PC-3 (cell line): ENCODE data around the gene THUMPD3. TPM values are rescaled to one million over a fixed set of nuclear protein-coding genes. Genes with fewer than 3 reads are reported as not detected.

ENCODE experiments used
- ATAC-seq: fragments of 200-7000 bp; cut with Tn5 transposase; 2 replicates; pipeline ENCODE4 v1.9.1; 2020; ENCODE audit warnings: mild to moderate bottlenecking, moderate library complexity
- BruUV-seq: library from RNA; stranded (reverse); fragments of 400-500 nt; replicated peaks from 2 replicates; lab custom pipeline; 2021; lab: Mats Ljungman, UMichigan
- CTCF ChIA-PET: fragments of 300-600 bp; sonication (Branson Sonifier 250); formaldehyde crosslinking; loops from one replicate; lab custom pipeline; 2022; ENCODE audit warnings: antibody characterized with exemption; lab: Charles Lee
- POLR2A ChIA-PET: fragments of 300-600 bp; sonication (Branson Sonifier 250); formaldehyde crosslinking; loops from one replicate; lab custom pipeline; 2022; ENCODE audit warnings: antibody characterized with exemption; ENCODE audit not compliant: unreplicated experiment; lab: Charles Lee
- DNase-seq: peaks from one replicate; pipeline ENCODE4 v3.0.0-alpha.2; 2015
- H2AFZ ChIP-seq: fragments of 300-600 bp; sonication (generic); 2 replicates; pipeline ENCODE4 v1.6.0; 2016; ENCODE audit warnings: antibody characterized with exemption, low read length
- H3F3A ChIP-seq: fragments of 300-600 bp; sonication (generic); one replicate; pipeline ENCODE4 v1.6.0; 2017; ENCODE audit warnings: antibody characterized with exemption, low read length, control low read depth, mild to moderate bottlenecking; ENCODE audit not compliant: unreplicated experiment
- H3K27ac ChIP-seq: fragments of 300-600 bp; sonication (generic); 2 replicates; pipeline ENCODE4 v1.5.1; 2016; ENCODE audit warnings: mild to moderate bottlenecking, low read length
- H3K27me3 ChIP-seq: fragments of 300-600 bp; sonication (generic); 2 replicates; pipeline ENCODE4 v1.6.1; 2016; ENCODE audit warnings: low read length, mixed read lengths
- H3K36me3 ChIP-seq: fragments of 300-600 bp; sonication (generic); 2 replicates; pipeline ENCODE4 v1.6.1; 2016; ENCODE audit warnings: low read depth, mixed run types, low read length, mixed read lengths
- H3K4me1 ChIP-seq: fragments of 300-600 bp; sonication (generic); 2 replicates; pipeline ENCODE4 v1.5.1; 2016; ENCODE audit warnings: low read length; ENCODE audit not compliant: insufficient read depth
- H3K4me2 ChIP-seq: fragments of 300-600 bp; sonication (generic); 2 replicates; pipeline ENCODE4 v1.6.0; 2016; ENCODE audit warnings: low read length
- H3K4me3 ChIP-seq: fragments of 300-600 bp; sonication (generic); 2 replicates; pipeline ENCODE4 v1.5.1; 2016; ENCODE audit warnings: mild to moderate bottlenecking, low read length, mixed read lengths
- H3K79me2 ChIP-seq: fragments of 300-600 bp; sonication (generic); 2 replicates; pipeline ENCODE4 v1.6.1; 2017; ENCODE audit warnings: low read length, mixed read lengths
- H3K9ac ChIP-seq: fragments of 300-600 bp; sonication (generic); 2 replicates; pipeline ENCODE4 v1.6.0; 2016; ENCODE audit warnings: mild to moderate bottlenecking, low read length
- H3K9me2 ChIP-seq: fragments of 300-600 bp; sonication (generic); replicated peaks from 2 replicates; pipeline ENCODE4 v1.6.1; 2016; ENCODE audit warnings: mixed run types, low read length, mixed read lengths
- H3K9me3 ChIP-seq: fragments of 300-600 bp; sonication (generic); 2 replicates; pipeline ENCODE4 v1.6.1; 2016; ENCODE audit warnings: low read length, mixed read lengths
- H4K20me1 ChIP-seq: fragments of 300-600 bp; sonication (generic); 2 replicates; pipeline ENCODE4 v1.6.1; 2016; ENCODE audit warnings: low read length, mixed read lengths
- EZH2 ChIP-seq: fragments of 300-600 bp; sonication (generic); IDR thresholded peaks from one replicate; pipeline ENCODE4 v1.6.1; 2017; ENCODE audit warnings: antibody characterized with exemption, mild to moderate bottlenecking, low read length; ENCODE audit not compliant: unreplicated experiment
- EZH2phosphoT487 ChIP-seq: fragments of 300-600 bp; sonication (generic); IDR thresholded peaks from 2 replicates; pipeline ENCODE4 v1.6.1; 2018; ENCODE audit warnings: mild to moderate bottlenecking, antibody characterized with exemption, low read length, borderline replicate concordance
- intact Hi-C: fragments of 100-400 bp; cut with micrococcal nuclease; formaldehyde crosslinking; loops from 2 replicates; pipeline ENCODE4 v1.9.0; 2023
- total RNA-seq: library from RNA; depleted of rRNA; stranded (reverse); fragments of >200 nt; gene quantifications from 2 replicates; pipeline ENCODE4 v1.2.3, GENCODE V29; 2014
- TF ChIP-seq, protein P1 (sequence below): fragments of 300-600 bp; sonication (generic); conservative IDR thresholded peaks from 2 replicates; pipeline ENCODE4 v1.5.1; 2017; ENCODE audit warnings: antibody characterized with exemption, low read depth, mild to moderate bottlenecking, low read length

Gene THUMPD3
- total RNA-seq, 1 experiment from 2014 or later = 45.3 TPM

GRCh38 chr3:9396632-9397331 is 33.9 kb downstream of the THUMPD3 start:
- Histone ChIP-seq H3K79me2 (peaks cover 88% of the 10 kb centered on the region), H3K27me3 (no peaks in the 10 kb centered on the region), H3K27ac (peak overlapping the region; percentile 92), H3K9ac (peak overlapping the region; percentile 95), H3K4me1 (peaks cover 53% of the 10 kb centered on the region), H3K4me3 (peak overlapping the region; percentile 80), H3F3A (no peaks in the 10 kb centered on the region), H3K36me3 (peaks cover 39% of the 10 kb centered on the region), H3K9me2 (no peaks in the 10 kb centered on the region), H3K9me3 (no peaks in the 10 kb centered on the region), H4K20me1 (peaks cover 70% of the 10 kb centered on the region), H2AFZ (no peak overlapping the region), H3K4me2 (peak overlapping the region; percentile 91)
- ATAC-seq (peak; percentile 75), DNase-seq (peak; percentile 99)
- intact Hi-C loops = loop anchor here (2.0 kb wide), 3 partner anchors 34 to 432 kb away; partner anchors contain the start of gene THUMPD3
- TF ChIP-seq, protein P1, sequence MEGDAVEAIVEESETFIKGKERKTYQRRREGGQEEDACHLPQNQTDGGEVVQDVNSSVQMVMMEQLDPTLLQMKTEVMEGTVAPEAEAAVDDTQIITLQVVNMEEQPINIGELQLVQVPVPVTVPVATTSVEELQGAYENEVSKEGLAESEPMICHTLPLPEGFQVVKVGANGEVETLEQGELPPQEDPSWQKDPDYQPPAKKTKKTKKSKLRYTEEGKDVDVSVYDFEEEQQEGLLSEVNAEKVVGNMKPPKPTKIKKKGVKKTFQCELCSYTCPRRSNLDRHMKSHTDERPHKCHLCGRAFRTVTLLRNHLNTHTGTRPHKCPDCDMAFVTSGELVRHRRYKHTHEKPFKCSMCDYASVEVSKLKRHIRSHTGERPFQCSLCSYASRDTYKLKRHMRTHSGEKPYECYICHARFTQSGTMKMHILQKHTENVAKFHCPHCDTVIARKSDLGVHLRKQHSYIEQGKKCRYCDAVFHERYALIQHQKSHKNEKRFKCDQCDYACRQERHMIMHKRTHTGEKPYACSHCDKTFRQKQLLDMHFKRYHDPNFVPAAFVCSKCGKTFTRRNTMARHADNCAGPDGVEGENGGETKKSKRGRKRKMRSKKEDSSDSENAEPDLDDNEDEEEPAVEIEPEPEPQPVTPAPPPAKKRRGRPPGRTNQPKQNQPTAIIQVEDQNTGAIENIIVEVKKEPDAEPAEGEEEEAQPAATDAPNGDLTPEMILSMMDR = no peak
- TF ChIP-seq EZH2 (no peak), EZH2phosphoT487 (no peak)
- POLR2A ChIA-PET = interaction anchor here (0.6 to 2.3 kb wide), 9 partner anchors 24 to 432 kb away, joined by 3 to 50 read pairs (median 4); partner anchors contain the start of gene ARPC4
- CTCF ChIA-PET = interaction anchor here (0.6 to 1.6 kb wide), 2 partner anchors 44 to 718 kb away, joined by 4 to 6 read pairs; no protein-coding TSS in a partner anchor
- no TSS peak for BruUV-seq

GRCh38 chr3:9397332-9397905 is 34.6 kb downstream of the THUMPD3 start, which contains the start of gene SETD5:
TSS of gene SETD5 (plus strand) at chr3:9397615. CDS start at chr3:9428939, 31,324 bp downstream.
- H3K27me3 ChIP-seq = no peaks in the 10 kb centered on the region
- peaks cover 88% of the 10 kb centered on the region for H3K79me2 ChIP-seq
- peaks cover 70% of the 10 kb centered on the region for H4K20me1 ChIP-seq
- H3K4me1 ChIP-seq = peaks cover 58% of the 10 kb centered on the region
- no TSS peak for BruUV-seq
- H3K36me3 ChIP-seq = peaks cover 33% of the 10 kb centered on the region
- H3K4me2 ChIP-seq = peak within 1 kb of the TSS; percentile 94
- no peak within 1 kb of the TSS for H2AFZ ChIP-seq
- peak within 1 kb of the TSS; percentile 92 for H3K27ac ChIP-seq
- POLR2A ChIA-PET = interaction anchor here (0.5 to 2.3 kb wide), 11 partner anchors 20 to 438 kb away, joined by 3 to 50 read pairs (median 4); partner anchors contain the start of genes ARPC4 and MTMR14
- no peaks in the 10 kb centered on the region for H3K9me2 ChIP-seq
- H3F3A ChIP-seq = no peaks in the 10 kb centered on the region
- CTCF ChIA-PET = interaction anchor here (0.6 to 1.6 kb wide), 2 partner anchors 44 to 718 kb away, joined by 4 to 6 read pairs; no protein-coding TSS in a partner anchor
- intact Hi-C loops = loop anchor here (2.0 kb wide), 3 partner anchors 35 to 433 kb away; partner anchors contain the start of gene THUMPD3
- DNase-seq = peak; percentile 97
- TF ChIP-seq EZH2 (no peak), EZH2phosphoT487 (no peak)
- TF ChIP-seq, protein P1 = no peak
- H3K9ac ChIP-seq = peak within 1 kb of the TSS; percentile 98
- peak within 1 kb of the TSS; percentile 94 for H3K4me3 ChIP-seq
- ATAC-seq = peak; percentile 64
- no peaks in the 10 kb centered on the region for H3K9me3 ChIP-seq
